Osteocyte (in vitro differentiated cells): ENCODE results near the gene STX1A. TPM values are rescaled to one million over a fixed set of nuclear protein-coding genes. Genes with fewer than 3 reads are reported as not detected.

Source experiments
- DNase-seq: peaks from one replicate; pipeline ENCODE4 v3.0.0; 2021; ENCODE audit warnings: mixed read lengths; ENCODE audit not compliant: unreplicated experiment; ENCODE audit errors: extremely low spot score
- H3K27ac Mint-ChIP-seq: one replicate; pipeline ENCODE4 v1.8.0; 2021; ENCODE audit warnings: mild to moderate bottlenecking, mixed read lengths; ENCODE audit not compliant: unreplicated experiment
- H3K27me3 Mint-ChIP-seq: one replicate; pipeline ENCODE4 v1.8.0; 2021; ENCODE audit warnings: mixed read lengths; ENCODE audit not compliant: unreplicated experiment
- H3K36me3 Mint-ChIP-seq: one replicate; pipeline ENCODE4 v1.8.0; 2021; ENCODE audit warnings: mixed read lengths; ENCODE audit not compliant: unreplicated experiment
- H3K4me1 Mint-ChIP-seq: one replicate; pipeline ENCODE4 v1.8.0; 2021; ENCODE audit warnings: mixed read lengths; ENCODE audit not compliant: unreplicated experiment
- H3K4me3 Mint-ChIP-seq: one replicate; pipeline ENCODE4 v1.8.0; 2021; ENCODE audit warnings: mild to moderate bottlenecking, moderate library complexity, mixed read lengths; ENCODE audit not compliant: unreplicated experiment
- H3K9me3 Mint-ChIP-seq: one replicate; pipeline ENCODE4 v1.8.0; 2021; ENCODE audit warnings: mixed read lengths; ENCODE audit not compliant: unreplicated experiment
- total RNA-seq: library from RNA; stranded (reverse); gene quantifications from 2 replicates; pipeline ENCODE4 v1.2.1, GENCODE V29; 2021
- TF ChIP-seq, protein P1 (sequence below): fragments of 200-600 bp; sonication (generic); IDR thresholded peaks from 2 replicates; pipeline ENCODE4 v1.5.0; 2021; ENCODE audit warnings: antibody characterized with exemption, mild to moderate bottlenecking, moderate library complexity

STX1A gene
- total RNA-seq, 1 donor from 2014 or later: 24.0 TPM

DNA sequence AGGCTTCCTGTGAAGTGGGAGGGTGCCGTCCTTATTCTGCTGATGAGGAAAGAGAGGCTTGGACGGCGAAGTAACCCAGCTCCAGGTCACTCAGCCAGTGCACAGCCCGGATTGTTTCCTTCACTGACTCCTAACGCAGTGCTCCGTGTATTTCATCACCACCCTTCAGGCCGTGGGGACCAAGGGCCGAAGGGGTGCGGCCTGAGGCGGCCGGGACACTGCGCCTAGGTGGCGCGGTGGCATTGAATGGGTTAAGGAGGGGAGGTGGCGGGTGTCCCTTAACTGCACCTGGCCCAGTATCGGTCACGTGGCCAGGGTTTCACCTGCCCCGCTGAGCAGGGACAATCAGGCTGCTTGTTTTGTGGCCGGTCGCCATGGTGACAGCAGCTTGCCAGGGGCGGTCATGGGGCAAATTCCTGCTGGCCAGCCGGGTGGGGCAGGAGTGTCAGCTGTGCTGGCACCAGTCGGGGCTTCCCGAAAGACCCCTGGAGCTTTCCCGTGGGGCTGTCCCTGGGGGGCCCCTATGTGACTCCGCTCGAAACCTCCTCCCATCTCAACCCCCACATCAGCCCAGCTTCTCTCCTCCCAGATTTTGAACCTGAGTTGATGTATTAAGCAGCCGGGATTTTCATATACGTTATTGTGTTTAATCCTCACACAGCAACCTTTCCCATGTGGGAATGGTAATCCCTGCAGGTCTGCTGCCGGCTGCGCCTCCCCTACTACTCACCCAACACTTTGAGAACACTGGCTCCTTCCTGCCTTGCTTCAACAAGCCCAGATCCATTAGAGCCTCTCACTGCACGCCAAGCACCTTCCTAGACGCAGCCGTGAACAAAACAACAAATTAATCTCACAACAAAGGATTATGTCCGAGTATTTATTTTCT, 23.5 kb upstream of the STX1A start:
- no peaks in the 10 kb centered on the region for H3K9me3 Mint-ChIP-seq
- peak; percentile 90 for DNase-seq

DNA sequence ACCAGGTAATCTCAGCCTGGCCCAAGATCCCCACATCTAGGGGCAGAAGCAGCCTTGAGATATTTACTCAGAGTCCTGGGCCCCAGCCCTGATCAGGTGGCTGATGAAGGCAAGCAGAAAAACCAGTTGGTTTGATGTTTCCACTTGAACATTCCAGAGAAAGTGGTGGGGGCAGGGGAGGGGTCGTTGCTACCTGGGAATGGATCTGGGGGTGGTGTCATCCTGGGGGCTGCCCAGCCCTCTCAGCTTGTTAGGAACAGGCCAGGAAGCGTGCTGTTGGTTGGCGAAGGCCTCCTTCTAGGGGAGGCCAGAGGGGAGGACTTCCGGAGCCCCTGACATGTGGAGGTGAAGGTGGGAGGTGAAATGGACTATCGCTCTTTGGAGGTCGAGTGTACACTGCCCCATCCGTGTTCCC, 22.9 kb upstream of the STX1A start:
- H3K4me1 Mint-ChIP-seq: peaks cover 28% of the 10 kb centered on the region
- TF ChIP-seq, protein P1, sequence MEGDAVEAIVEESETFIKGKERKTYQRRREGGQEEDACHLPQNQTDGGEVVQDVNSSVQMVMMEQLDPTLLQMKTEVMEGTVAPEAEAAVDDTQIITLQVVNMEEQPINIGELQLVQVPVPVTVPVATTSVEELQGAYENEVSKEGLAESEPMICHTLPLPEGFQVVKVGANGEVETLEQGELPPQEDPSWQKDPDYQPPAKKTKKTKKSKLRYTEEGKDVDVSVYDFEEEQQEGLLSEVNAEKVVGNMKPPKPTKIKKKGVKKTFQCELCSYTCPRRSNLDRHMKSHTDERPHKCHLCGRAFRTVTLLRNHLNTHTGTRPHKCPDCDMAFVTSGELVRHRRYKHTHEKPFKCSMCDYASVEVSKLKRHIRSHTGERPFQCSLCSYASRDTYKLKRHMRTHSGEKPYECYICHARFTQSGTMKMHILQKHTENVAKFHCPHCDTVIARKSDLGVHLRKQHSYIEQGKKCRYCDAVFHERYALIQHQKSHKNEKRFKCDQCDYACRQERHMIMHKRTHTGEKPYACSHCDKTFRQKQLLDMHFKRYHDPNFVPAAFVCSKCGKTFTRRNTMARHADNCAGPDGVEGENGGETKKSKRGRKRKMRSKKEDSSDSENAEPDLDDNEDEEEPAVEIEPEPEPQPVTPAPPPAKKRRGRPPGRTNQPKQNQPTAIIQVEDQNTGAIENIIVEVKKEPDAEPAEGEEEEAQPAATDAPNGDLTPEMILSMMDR: no peak
- no peak overlapping the region for H3K4me3 Mint-ChIP-seq
- DNase-seq: no peak
- H3K27ac Mint-ChIP-seq: peak overlapping the region; percentile 31
- H3K27me3 Mint-ChIP-seq: no peaks in the 10 kb centered on the region
- H3K36me3 Mint-ChIP-seq: no peaks in the 10 kb centered on the region
- H3K9me3 Mint-ChIP-seq: no peaks in the 10 kb centered on the region

More for the DNA sequence above, 23.5 kb upstream of the STX1A start:
- H3K27ac Mint-ChIP-seq: peak overlapping the region; percentile 57
- H3K27me3 Mint-ChIP-seq: no peaks in the 10 kb centered on the region
- no peak overlapping the region for H3K4me3 Mint-ChIP-seq
- TF ChIP-seq, protein P1: no peak
- no peaks in the 10 kb centered on the region for H3K36me3 Mint-ChIP-seq
- H3K4me1 Mint-ChIP-seq: peaks cover 22% of the 10 kb centered on the region

DNA sequence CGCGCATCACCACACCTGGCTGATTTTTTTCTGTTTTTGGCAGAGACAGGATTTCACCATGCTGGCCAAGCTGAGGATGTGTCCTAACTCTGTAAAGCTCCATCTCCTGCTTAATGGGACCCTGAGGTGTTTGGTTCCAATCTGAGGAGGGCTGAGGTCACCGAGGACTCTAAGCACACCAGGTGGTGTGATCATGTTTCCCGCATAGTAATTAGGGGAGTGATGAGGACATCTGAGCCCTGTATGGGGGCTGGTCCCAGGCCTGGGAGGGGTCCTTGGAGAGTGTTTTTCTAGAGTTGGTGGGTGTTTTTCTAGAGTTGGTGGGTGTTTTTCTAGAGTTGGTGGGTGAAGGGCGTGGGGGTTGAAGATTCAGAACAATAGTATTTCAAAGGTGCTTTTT, 22.1 kb upstream of the STX1A start:
- no peak for DNase-seq
- Mint-ChIP-seq H3K27ac (no peak overlapping the region), H3K4me1 (peaks cover 31% of the 10 kb centered on the region), H3K36me3 (no peaks in the 10 kb centered on the region), H3K4me3 (no peak overlapping the region), H3K27me3 (no peaks in the 10 kb centered on the region), H3K9me3 (no peaks in the 10 kb centered on the region)
- TF ChIP-seq, protein P1: no peak

DNA sequence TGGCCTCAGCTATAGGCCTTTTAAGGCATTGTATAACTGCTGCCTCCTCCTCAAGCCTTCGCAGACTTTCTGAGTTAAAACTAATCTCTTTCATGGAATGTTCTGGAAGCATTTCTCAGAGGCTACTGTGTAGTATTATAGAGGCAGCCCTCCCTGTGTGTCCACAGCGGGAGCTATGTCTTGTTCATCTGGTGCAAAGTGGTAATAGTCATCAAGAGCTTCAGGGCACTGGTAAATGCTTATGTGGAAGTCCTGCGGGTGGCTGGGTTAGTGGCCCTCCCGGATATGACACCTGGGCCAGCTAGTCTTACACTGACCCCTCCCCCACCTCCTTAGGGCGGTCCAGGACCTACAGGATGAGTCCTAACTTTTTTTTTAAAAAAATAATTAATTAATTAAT, 21.3 kb upstream of the STX1A start:
- TF ChIP-seq, protein P1: no peak
- peaks cover 31% of the 10 kb centered on the region for H3K4me1 Mint-ChIP-seq
- no peaks in the 10 kb centered on the region for H3K9me3 Mint-ChIP-seq
- H3K36me3 Mint-ChIP-seq: peaks cover 3% of the 10 kb centered on the region
- H3K4me3 Mint-ChIP-seq: no peak overlapping the region
- H3K27me3 Mint-ChIP-seq: no peaks in the 10 kb centered on the region
- DNase-seq: no peak
- peak overlapping the region; percentile 38 for H3K27ac Mint-ChIP-seq

DNA sequence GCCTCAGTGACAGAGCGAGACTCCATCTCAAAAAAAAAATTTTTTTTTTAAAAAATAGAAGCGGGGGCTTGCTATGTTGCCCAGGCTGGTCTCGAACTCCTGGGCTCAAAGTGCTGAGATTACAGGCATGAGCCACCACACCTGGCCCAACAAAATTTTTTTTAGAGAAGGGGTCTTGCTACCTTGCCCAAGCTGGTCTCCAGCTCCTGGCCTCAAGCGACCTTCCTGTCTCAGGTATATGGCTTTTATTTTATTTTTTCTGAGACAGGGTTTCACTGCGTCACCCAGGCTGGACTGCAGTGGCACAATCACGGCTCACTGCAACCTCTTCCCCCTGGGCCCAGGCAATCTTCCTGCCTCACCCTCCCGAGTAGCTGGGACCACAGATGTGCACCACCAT, 20.7 kb upstream of the STX1A start:
- Mint-ChIP-seq H3K36me3 (peaks cover 3% of the 10 kb centered on the region), H3K27ac (peak overlapping the region; percentile 38), H3K27me3 (no peaks in the 10 kb centered on the region), H3K9me3 (no peaks in the 10 kb centered on the region), H3K4me1 (peaks cover 32% of the 10 kb centered on the region), H3K4me3 (no peak overlapping the region)
- no peak for DNase-seq
- TF ChIP-seq, protein P1: no peak
